Forelimb muscle (tissue), 1 donor: ENCODE data around the gene OR5W2. TPM values are rescaled to one million over a fixed set of nuclear protein-coding genes. Genes with fewer than 3 reads are reported as not detected.
"Not testable (repeated sequence)": the region's sequence is repeated elsewhere in the genome, so short reads cannot be mapped to it uniquely, and the experiment has no call there.

Experiments
- DNase-seq: peaks from one replicate; pipeline ENCODE4 v3.0.0-alpha.2; 2013; ENCODE audit warnings: low read depth
- polyA plus RNA-seq: library from polyadenylated mRNA; unstranded; fragments of 120-200 nt; gene quantifications from one replicate; pipeline ENCODE4 v1.2.1, GENCODE V29; 2013; ENCODE audit not compliant: insufficient read length

Gene OR5W2
- not detected for polyA plus RNA-seq

DNA sequence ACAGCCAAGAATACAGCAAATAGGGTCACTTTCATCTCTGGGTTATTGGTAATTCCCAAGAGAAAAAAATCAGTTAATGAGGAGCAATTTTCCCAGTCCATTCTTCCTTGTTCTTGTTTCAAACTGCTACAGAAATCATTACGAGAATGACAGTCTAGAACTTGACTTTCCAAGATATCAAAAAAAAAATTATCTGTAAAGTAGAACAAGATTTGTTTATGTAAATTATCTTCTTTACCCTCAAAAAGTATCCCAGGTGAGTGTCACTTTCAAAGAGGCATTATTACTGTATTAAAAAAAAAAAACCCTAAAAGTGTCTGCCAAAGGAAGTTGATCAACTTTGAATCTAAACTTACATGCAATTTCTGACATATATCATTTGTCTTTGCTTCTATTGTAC is at the start of gene OR5W2:
OR5W2 (minus strand) TSS at position 101 of the 400 bp plus-strand sequence; CDS start at position 101, 0 bp downstream.
- no peak for DNase-seq

DNA sequence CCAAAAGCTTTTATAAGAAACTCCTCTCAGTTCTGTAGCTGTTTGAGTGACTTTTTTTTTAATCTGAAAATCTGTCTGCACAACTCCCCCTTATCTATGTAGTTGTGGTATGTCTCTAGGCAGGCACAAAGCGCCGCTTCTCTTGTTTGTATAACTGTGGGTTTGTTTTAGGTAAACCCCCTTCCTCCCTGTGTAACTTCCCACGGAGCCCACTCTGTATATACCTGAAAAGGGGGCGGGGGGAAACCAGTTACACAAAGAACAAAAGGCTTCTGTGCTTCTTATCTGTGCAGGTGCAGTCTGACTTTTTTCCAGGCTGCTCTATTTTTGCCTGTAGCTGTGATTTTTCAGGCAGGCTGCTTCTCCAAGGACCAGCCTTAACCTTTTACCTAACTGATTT is 42.1 kb upstream of the OR5W2 start:
- no peak for DNase-seq

DNA sequence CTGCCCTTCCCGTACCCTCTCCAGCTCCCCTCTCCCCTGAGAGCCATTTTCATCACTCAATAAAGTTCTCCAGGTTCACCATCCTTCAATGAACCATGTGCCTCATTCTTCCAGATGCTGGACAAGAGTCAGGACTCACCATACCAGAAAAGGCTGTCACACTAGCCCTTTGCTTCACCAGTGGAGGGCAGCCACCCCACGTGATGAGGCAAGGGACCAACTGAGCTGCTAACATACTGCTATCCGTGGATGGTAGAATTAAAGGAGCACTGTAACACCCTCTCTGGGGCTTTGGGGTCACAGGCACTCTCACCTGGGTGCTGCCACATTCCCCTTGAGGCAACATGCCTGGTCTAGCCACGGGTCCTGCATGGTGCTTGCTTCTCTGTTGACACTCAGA is 34.9 kb upstream of the OR5W2 start:
- no peak for DNase-seq

DNA sequence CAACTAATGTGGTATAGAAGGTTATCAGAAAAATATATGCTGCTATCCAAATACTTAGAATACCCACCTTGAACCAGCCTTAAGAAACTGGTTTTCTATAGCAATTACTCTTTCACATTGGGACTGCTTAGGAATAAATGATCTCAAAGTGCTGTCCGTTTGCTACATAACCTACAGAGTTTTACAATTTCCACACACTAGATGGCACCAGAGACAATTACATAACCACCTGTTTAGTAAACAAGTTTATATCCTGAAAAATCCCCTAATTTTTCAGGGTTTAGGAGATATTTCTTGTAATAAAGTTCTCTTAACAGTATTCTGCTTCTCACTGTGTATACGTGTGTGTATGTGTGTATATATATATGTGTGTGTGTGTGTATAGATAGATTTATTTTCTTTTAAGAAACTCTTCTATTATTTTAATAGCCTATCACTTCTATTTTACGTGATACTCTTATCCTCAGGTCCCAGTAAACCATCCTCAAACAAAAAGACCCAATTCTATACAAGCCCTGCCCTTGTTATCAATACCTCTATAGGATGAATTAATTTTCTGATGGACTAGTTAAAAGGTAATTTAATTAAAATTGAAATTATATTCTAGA is 28.5 kb upstream of the OR5W2 start:
- DNase-seq: peak; percentile 4

DNA sequence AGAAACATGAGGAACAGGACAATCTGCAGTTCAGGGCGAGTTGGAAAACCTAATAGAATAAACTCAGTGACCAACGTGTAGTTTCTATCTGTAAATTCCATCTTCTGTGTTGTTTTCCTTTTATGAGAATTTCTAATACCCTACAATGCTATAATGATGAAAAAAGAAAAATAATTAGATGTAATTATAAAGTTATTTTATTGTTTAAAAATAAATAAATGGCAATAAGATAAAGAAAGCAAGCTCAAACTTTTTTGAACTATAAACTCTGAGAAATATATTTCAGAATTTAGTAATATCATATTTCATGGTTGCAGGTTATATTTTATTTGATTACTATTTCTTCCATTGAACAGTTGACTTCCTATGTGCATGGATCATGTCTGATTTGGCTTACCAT is 21.9 kb upstream of the OR5W2 start, which contains the start of gene OR5I1:
OR5I1 (minus strand) TSS at position 101 of the 400 bp plus-strand sequence; CDS start at position 101, 0 bp downstream.
- no peak for DNase-seq

DNA sequence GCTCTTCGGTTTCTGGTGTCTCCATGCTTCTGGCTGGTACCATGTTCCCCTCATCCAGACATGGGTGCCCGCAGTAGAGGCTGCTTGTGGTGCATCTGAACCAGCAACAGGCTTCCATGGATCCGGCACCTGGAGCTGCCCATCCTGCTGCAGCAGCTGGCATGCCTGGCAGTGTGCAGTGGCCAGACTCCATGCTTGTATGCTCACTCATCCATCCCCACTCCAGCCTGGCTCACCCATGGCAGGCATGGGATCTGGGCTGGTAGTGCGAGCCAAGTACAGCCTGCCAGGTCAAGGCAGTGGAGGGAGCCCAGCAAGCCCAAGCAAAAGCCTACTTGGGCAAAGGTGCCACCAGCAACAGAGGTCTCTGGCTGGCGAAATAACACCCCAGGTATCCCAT is 6.2 kb upstream of the OR5W2 start:
- no peak for DNase-seq

DNA sequence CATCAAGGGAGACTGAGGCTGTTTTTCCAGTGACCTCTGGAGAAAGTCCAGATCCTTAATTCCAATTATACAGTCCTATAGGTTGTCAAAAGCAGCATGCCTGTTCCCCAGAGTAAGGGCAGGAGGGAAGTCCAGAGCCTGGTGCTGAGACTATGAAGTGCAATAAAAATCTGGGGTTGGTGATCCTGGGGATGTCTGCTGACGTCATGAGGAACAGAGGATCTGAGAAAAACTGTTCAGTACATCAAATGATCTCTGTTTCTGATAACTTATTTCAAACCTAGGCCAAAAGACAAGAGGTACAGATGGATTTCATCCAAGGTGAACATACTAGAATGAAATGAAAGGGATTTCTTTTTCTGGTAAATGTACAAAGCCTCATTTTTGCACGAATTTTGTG is 12.1 kb downstream of the OR5W2 start:
- no peak for DNase-seq

DNA sequence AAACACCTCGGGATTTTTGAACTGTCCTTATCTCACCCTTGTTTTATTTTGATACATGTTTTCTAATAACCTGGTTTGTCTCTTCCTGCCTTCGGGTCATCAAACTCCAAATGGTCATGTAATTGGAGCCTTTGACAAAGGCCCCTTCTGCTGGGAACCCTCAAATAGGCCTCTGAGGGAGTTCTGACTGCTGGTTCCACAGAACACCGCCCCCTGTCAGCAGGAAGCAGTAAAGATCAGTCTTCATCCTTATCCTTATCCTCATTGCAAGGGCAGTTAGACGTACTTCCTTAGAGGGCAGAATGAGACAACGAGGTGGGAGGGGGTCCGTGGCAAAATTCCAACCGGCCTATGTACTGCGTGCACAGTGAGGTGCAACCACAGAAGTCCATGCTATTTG is 19.2 kb downstream of the OR5W2 start:
- DNase-seq: no peak

DNA sequence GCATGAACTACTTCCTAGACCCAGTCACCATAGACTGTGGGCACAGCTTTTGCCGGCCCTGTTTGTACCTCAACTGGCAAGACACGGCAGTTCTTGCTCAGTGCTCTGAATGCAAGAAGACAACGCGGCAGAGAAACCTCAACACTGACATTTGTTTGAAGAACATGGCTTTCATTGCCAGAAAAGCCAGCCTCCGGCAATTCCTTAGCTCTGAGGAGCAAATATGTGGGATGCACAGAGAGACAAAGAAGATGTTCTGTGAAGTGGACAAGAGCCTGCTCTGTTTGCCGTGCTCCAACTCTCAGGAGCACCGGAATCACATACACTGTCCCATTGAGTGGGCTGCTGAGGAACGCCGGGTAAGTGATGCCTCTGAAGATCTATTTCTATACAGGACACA is 28.9 kb downstream of the OR5W2 start:
- not testable (repeated sequence) for DNase-seq

DNA sequence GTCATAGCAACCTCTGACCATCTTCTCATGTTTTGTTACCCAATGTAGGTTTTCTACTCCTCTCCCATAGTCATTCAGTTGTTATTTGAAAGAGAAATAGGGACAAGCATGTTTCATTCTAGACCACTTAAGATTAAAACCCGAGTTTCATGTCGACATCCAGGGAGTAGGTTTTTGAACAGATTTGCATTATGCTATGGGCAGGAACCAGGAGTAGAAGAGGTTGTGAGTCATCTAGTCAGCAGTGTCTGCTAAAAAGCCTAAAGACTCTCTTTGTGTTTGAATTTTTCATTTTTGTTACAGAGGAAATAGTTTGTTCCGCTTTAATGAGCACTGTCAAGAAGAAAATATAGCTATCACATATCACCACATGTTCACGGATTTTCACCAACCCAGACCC is 29.4 kb downstream of the OR5W2 start:
- not testable (repeated sequence) for DNase-seq

DNA sequence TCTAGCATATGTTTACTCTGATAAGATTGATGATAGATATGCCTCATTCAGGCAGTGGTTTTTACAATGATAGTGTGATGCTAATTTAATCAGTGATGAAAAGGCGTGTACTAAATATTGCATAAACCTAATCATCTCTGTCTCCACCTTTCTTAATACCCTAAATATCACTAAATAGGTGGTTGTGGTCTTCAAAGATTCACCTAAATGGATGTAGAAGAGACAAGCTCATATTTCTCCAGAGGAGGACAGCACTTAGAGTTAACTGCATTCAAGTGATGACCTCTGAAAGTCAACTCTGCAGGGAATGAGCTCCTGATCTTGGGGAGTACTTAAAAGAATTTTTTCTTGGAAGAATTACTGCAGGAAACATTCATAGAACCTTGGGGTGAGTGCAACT is 31.4 kb downstream of the OR5W2 start, which contains the start of gene TRIM51:
TRIM51 (plus strand) TSS at position 301 of the 400 bp plus-strand sequence. CDS start 2,132 bp downstream, outside the sequence.
- not testable (repeated sequence) for DNase-seq

DNA sequence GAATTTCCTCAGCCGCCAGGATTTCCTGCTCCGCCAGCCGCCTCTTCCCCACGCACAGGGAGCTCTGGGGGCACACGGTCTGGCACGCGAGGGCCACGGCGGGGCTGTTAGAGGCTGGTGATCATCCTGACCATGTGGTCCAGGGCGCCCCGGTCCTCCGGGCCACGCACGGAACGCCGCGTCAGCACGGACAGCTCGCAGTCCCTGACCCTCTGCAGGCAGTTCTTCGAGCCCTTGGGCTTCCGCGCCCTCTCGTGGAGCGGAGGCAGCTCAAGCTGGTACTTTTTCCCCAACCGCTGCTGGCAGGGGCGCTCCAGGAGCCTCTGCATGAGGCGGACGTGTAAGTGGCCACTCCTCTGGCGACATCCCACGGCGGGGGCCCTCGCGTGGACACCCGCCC is 41.2 kb downstream of the OR5W2 start:
- DNase-seq: not testable (repeated sequence)

DNA sequence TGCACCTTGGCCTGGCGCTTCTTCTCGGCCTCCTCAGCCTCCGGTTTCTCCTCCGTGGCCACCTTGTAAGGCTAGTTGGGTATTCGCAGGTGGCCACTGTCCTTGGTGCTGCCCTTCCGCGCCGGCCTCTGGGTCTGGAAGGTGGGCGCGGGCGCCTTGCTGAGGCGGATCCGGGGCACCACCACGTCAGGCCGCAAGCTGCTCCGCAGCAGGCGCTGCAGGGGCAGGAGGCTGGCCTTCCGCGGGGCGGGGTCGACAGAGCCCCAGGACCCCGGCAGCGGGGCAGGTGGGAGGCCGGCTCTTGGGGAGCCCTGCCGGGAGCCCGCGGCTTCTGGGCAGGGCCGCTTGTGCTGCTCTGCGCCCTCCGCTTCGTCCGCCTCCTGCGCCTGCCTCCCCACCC is 41.7 kb downstream of the OR5W2 start:
- DNase-seq: not testable (repeated sequence)

DNA sequence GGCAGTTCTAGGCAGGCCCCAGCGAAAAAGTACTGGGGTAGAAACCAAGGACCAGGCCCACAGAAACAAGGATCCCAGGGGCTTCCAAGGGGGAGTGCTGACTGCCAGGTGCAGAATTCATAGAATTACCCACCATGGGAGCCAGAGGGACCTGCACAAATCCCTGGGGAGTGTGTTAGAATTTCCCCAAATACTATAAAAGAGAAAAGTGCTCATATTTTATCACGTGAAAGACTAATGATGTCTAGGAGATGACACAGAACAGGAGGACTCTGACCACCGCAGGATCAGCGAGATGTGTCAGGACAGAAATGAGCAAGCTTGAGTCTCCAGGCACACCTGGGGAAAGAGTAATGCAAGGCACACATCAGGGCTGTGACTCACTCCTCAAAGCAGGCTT is 47.0 kb downstream of the OR5W2 start:
- DNase-seq: not testable (repeated sequence)

Other genes with a start within 250 kb of the OR5W2 start
- not detected for gene OR5D13, start 141.1 kb downstream of the OR5W2 start, polyA plus RNA-seq
- not detected for gene OR5D14, start 119.0 kb downstream of the OR5W2 start, polyA plus RNA-seq
- not detected for gene OR5L1, start 103.2 kb downstream of the OR5W2 start, polyA plus RNA-seq
- gene OR5D18, start 95.0 kb downstream of the OR5W2 start, polyA plus RNA-seq: not detected
- gene OR5L2, start 87.4 kb downstream of the OR5W2 start, polyA plus RNA-seq: not detected
- gene OR5D16, start 75.8 kb downstream of the OR5W2 start, polyA plus RNA-seq: not detected
- not detected for gene TRIM51, start 31.3 kb downstream of the OR5W2 start, polyA plus RNA-seq
- gene OR5I1, start 21.8 kb upstream of the OR5W2 start, polyA plus RNA-seq: not detected
- gene OR10AG1, start 55.4 kb upstream of the OR5W2 start, polyA plus RNA-seq: not detected
- not detected for gene OR5F1, start 80.0 kb upstream of the OR5W2 start, polyA plus RNA-seq
- 0.01 TPM for gene OR5AS1, start 113.1 kb upstream of the OR5W2 start, polyA plus RNA-seq
- gene OR8I2, start 178.7 kb upstream of the OR5W2 start, polyA plus RNA-seq: not detected
- 0.08 TPM for gene OR8H2, start 189.1 kb upstream of the OR5W2 start, polyA plus RNA-seq
- not detected for gene OR8H3, start 207.8 kb upstream of the OR5W2 start, polyA plus RNA-seq
- not detected for gene OR8J3, start 225.6 kb upstream of the OR5W2 start, polyA plus RNA-seq
- gene OR8K5, start 245.7 kb upstream of the OR5W2 start, polyA plus RNA-seq: not detected